ENCODE results near the gene NRXN3.
"Not testable (repeated sequence)": the region's sequence is repeated elsewhere in the genome, so short reads cannot be mapped to it uniquely, and the experiment has no call there.

DNA sequence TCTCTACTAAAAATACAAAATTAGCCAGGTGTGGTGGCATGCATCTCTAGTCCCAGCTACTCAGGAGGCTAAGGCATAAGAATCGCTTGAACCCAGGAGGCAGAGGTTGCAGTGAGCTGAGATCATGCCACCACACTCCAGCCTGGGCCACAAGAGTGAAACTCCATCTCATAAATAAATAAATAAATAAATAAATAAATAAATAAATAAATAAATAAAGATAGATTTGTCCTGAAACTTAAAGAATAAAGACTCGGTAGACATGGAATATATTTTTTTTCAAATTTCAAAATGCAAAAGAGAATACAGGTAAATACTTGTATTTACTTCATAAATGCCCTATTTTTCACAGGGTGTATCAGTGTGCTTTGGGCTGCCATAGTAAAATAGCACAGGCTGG, 317.4 kb downstream of the NRXN3 start:
- TF ChIP-seq POLR2AphosphoS5 (IDR thresholded peaks at IDR 0.05; ENCODE audit: low read depth, low read length), result not testable (repeated sequence)
- TF ChIP-seq, protein P1, sequence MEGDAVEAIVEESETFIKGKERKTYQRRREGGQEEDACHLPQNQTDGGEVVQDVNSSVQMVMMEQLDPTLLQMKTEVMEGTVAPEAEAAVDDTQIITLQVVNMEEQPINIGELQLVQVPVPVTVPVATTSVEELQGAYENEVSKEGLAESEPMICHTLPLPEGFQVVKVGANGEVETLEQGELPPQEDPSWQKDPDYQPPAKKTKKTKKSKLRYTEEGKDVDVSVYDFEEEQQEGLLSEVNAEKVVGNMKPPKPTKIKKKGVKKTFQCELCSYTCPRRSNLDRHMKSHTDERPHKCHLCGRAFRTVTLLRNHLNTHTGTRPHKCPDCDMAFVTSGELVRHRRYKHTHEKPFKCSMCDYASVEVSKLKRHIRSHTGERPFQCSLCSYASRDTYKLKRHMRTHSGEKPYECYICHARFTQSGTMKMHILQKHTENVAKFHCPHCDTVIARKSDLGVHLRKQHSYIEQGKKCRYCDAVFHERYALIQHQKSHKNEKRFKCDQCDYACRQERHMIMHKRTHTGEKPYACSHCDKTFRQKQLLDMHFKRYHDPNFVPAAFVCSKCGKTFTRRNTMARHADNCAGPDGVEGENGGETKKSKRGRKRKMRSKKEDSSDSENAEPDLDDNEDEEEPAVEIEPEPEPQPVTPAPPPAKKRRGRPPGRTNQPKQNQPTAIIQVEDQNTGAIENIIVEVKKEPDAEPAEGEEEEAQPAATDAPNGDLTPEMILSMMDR (IDR thresholded peaks at IDR 0.05), result not testable (repeated sequence)

Measured in Panc1 (cell line).